GM21528 (cell line): ENCODE data around the gene KLF2.
"Not testable (repeated sequence)": the region's sequence is repeated elsewhere in the genome, so short reads cannot be mapped to it uniquely, and the experiment has no call there.

Experiments
- ATAC-seq: cut with Tn5 transposase; IDR thresholded peaks from one replicate; pipeline ENCODE4 v1.9.1; 2021; ENCODE audit warnings: mild to moderate bottlenecking, moderate library complexity; ENCODE audit not compliant: unreplicated experiment, low FRiP score

The KLF2 gene

GRCh38 chr19:16335226-16335625 lies 10.6 kb downstream of the KLF2 start:
- ATAC-seq: no peak

- no peak for ATAC-seq
These were observed 11.9 kb downstream of the KLF2 start for GRCh38 chr19:16336571-16336970.

GRCh38 chr19:16337809-16338469 lies 13.3 kb downstream of the KLF2 start:
- no peak for ATAC-seq

- no peak for ATAC-seq
These were observed 14.1 kb downstream of the KLF2 start for GRCh38 chr19:16338470-16339360.

GRCh38 chr19:16339361-16339725 lies 14.7 kb downstream of the KLF2 start:
- no peak for ATAC-seq

- no peak for ATAC-seq
These were observed 15.5 kb downstream of the KLF2 start for GRCh38 chr19:16340092-16340491.

- ATAC-seq: no peak
These were observed 16.0 kb downstream of the KLF2 start for GRCh38 chr19:16340654-16341053.

- ATAC-seq: peak; percentile 58
These were observed 17.5 kb downstream of the KLF2 start for GRCh38 chr19:16342002-16342715.

GRCh38 chr19:16343156-16343555 lies 18.5 kb downstream of the KLF2 start:
- no peak for ATAC-seq

GRCh38 chr19:16345457-16345856 lies 20.8 kb downstream of the KLF2 start:
- no peak for ATAC-seq

GRCh38 chr19:16347099-16347498 lies 22.5 kb downstream of the KLF2 start:
- ATAC-seq: not testable (repeated sequence)

- ATAC-seq: no peak
These were observed 23.1 kb downstream of the KLF2 start for GRCh38 chr19:16347706-16348105.

- no peak for ATAC-seq
These were observed 25.0 kb downstream of the KLF2 start for GRCh38 chr19:16349551-16350152.

- ATAC-seq: no peak
These were observed 26.6 kb downstream of the KLF2 start for GRCh38 chr19:16351133-16351809.

GRCh38 chr19:16355293-16356043 lies 30.8 kb downstream of the KLF2 start:
- ATAC-seq: no peak

- no peak for ATAC-seq
These were observed 33.8 kb downstream of the KLF2 start for GRCh38 chr19:16358456-16358855.

GRCh38 chr19:16359074-16359473 lies 34.4 kb downstream of the KLF2 start:
- no peak for ATAC-seq

- ATAC-seq: no peak
These were observed 35.3 kb downstream of the KLF2 start for GRCh38 chr19:16359964-16360363.

GRCh38 chr19:16360738-16361137 lies 36.1 kb downstream of the KLF2 start:
- no peak for ATAC-seq

- ATAC-seq: no peak
These were observed 36.6 kb downstream of the KLF2 start for GRCh38 chr19:16361254-16361653.
